Erythroblast (primary cell): ENCODE data around the gene SNAP47.

ENCODE experiments used
- GATA1 ChIP-seq: IDR thresholded peaks from 2 replicates; pipeline ENCODE4 v1.6.1; 2011; ENCODE audit warnings: low read depth, mild to moderate bottlenecking, control low read depth, low read length, moderate library complexity
- POLR2A ChIP-seq: IDR thresholded peaks from 2 replicates; pipeline ENCODE4 v1.6.1; 2011; ENCODE audit warnings: mild to moderate bottlenecking, low read length

GRCh38 chr1:227718932-227719331 is 16.3 kb upstream of the SNAP47 start:
- TF ChIP-seq POLR2A (no peak), GATA1 (no peak)
